H9 (cell line): ENCODE data around the gene SRRM2. TPM values are rescaled to one million over a fixed set of nuclear protein-coding genes. Genes with fewer than 3 reads are reported as not detected.

Source experiments
- DNase-seq: peaks from one replicate; pipeline ENCODE4 v3.0.0-alpha.2; 2017
- H2AFZ ChIP-seq: one replicate; pipeline ENCODE4 v1.6.1; 2013; ENCODE audit warnings: mild to moderate bottlenecking, low read length, control low read depth, moderate library complexity
- H2AK5ac ChIP-seq: 2 replicates; pipeline ENCODE4 v1.6.1; 2013; ENCODE audit warnings: low read length, control low read depth, mixed read lengths; ENCODE audit not compliant: insufficient read length
- H2BK120ac ChIP-seq: one replicate; pipeline ENCODE4 v1.6.1; 2013; ENCODE audit warnings: low read depth, mild to moderate bottlenecking, low read length, control low read depth, inconsistent platforms; ENCODE audit not compliant: poor library complexity, severe bottlenecking
- H2BK12ac ChIP-seq: 2 replicates; pipeline ENCODE4 v1.6.1; 2013; ENCODE audit warnings: low read length, control low read depth, mixed read lengths, low read depth; ENCODE audit not compliant: insufficient read length
- H2BK15ac ChIP-seq: 2 replicates; pipeline ENCODE4 v1.6.1; 2013; ENCODE audit warnings: low read depth, low read length, control low read depth
- H2BK20ac ChIP-seq: one replicate; pipeline ENCODE4 v1.6.1; 2013; ENCODE audit warnings: low read depth, mild to moderate bottlenecking, low read length, control low read depth, inconsistent platforms; ENCODE audit not compliant: poor library complexity, severe bottlenecking
- H2BK5ac ChIP-seq: 2 replicates; pipeline ENCODE4 v1.6.1; 2013; ENCODE audit warnings: low read length, control low read depth, mixed read lengths; ENCODE audit not compliant: insufficient read length
- H3K14ac ChIP-seq: 2 replicates; pipeline ENCODE4 v1.6.1; 2013; ENCODE audit warnings: low read length, control low read depth; ENCODE audit not compliant: insufficient read depth
- H3K18ac ChIP-seq: 2 replicates; pipeline ENCODE4 v1.6.1; 2013; ENCODE audit warnings: low read depth, mild to moderate bottlenecking, mixed read lengths, low read length, control low read depth; ENCODE audit not compliant: insufficient read length
- H3K23ac ChIP-seq: 2 replicates; pipeline ENCODE4 v1.6.1; 2013; ENCODE audit warnings: low read length, control low read depth, mixed read lengths, low read depth; ENCODE audit not compliant: insufficient read length
- H3K23me2 ChIP-seq: 2 replicates; pipeline ENCODE4 v1.6.1; 2013; ENCODE audit warnings: low read depth, mild to moderate bottlenecking, mixed read lengths, low read length, control low read depth; ENCODE audit not compliant: insufficient read length, poor library complexity, severe bottlenecking
- H3K27ac ChIP-seq: 2 replicates; pipeline ENCODE4 v1.5.1; 2013; ENCODE audit warnings: low read length, control low read depth, mixed read lengths, low read depth; ENCODE audit not compliant: insufficient read length
- H3K27me3 ChIP-seq: 2 replicates; pipeline ENCODE4 v1.6.1; 2013; ENCODE audit warnings: low read length, control low read depth, inconsistent platforms; ENCODE audit not compliant: insufficient read depth
- H3K4ac ChIP-seq: 2 replicates; pipeline ENCODE4 v1.6.1; 2013; ENCODE audit warnings: low read depth, mild to moderate bottlenecking, control low read depth, inconsistent platforms, low read length, moderate library complexity
- H3K4me1 ChIP-seq: 2 replicates; pipeline ENCODE4 v1.6.1; 2013; ENCODE audit warnings: low read length, control low read depth, inconsistent platforms; ENCODE audit not compliant: insufficient read depth
- H3K4me2 ChIP-seq: 2 replicates; pipeline ENCODE4 v1.6.1; 2013; ENCODE audit warnings: low read length, control low read depth, mixed read lengths; ENCODE audit not compliant: insufficient read length, insufficient read depth
- H3K56ac ChIP-seq: 2 replicates; pipeline ENCODE4 v1.6.1; 2013; ENCODE audit warnings: low read depth, mild to moderate bottlenecking, mixed read lengths, low read length, control low read depth; ENCODE audit not compliant: insufficient read length
- H3K79me1 ChIP-seq: 2 replicates; pipeline ENCODE4 v1.6.1; 2013; ENCODE audit warnings: low read depth, mild to moderate bottlenecking, moderate library complexity, low read length, control low read depth, inconsistent platforms; ENCODE audit not compliant: insufficient read depth, poor library complexity, severe bottlenecking
- H3K79me2 ChIP-seq: 2 replicates; pipeline ENCODE4 v1.6.1; 2013; ENCODE audit warnings: low read length, control low read depth, inconsistent platforms; ENCODE audit not compliant: insufficient read depth
- H3K9ac ChIP-seq: 2 replicates; pipeline ENCODE4 v1.6.1; 2013; ENCODE audit warnings: low read length, control low read depth, mixed read lengths; ENCODE audit not compliant: insufficient read length; ENCODE audit errors: extremely low read depth
- H3K9me3 ChIP-seq: one replicate; pipeline ENCODE4 v1.6.1; 2013; ENCODE audit warnings: low read depth, low read length, inconsistent platforms; ENCODE audit not compliant: control insufficient read depth
- H3T11ph ChIP-seq: one replicate; pipeline ENCODE4 v1.6.1; 2013; ENCODE audit warnings: mild to moderate bottlenecking, low read length, control low read depth, inconsistent platforms
- H4K20me1 ChIP-seq: one replicate; pipeline ENCODE4 v1.6.1; 2013; ENCODE audit not compliant: control insufficient read depth, insufficient read length, insufficient read depth
- H4K5ac ChIP-seq: 2 replicates; pipeline ENCODE4 v1.6.1; 2013; ENCODE audit warnings: low read depth, mild to moderate bottlenecking, mixed read lengths, low read length, control low read depth; ENCODE audit not compliant: insufficient read length
- H4K8ac ChIP-seq: replicated peaks from 2 replicates; pipeline ENCODE4 v1.6.1; 2013; ENCODE audit warnings: low read length, control low read depth, mixed read lengths, low read depth; ENCODE audit not compliant: insufficient read length
- H4K91ac ChIP-seq: 2 replicates; pipeline ENCODE4 v1.6.1; 2013; ENCODE audit warnings: low read depth, mild to moderate bottlenecking, moderate library complexity, mixed read lengths, low read length, control low read depth; ENCODE audit not compliant: insufficient read length
- H3K27ac Mint-ChIP-seq, 3 experiments: 2 replicates in 2 of 3; 3 replicates in 1 of 3; pipeline ENCODE4 v1.8.0; 2020 to 2021; ENCODE audit warnings: mixed read lengths in 3 of 3, mild to moderate bottlenecking in 1 of 3, moderate library complexity in 1 of 3
- H3K27me3 Mint-ChIP-seq: 2 replicates; pipeline ENCODE4 v1.8.0; 2021; ENCODE audit warnings: low read depth, mild to moderate bottlenecking, moderate library complexity, mixed read lengths
- H3K36me3 Mint-ChIP-seq, 3 experiments: 2 replicates in 2 of 3; 3 replicates in 1 of 3; pipeline ENCODE4 v1.8.0; 2020 to 2021; ENCODE audit warnings: low read depth in 3 of 3, mixed read lengths in 3 of 3; ENCODE audit not compliant: insufficient read depth in 1 of 3
- H3K4me1 Mint-ChIP-seq, 2 experiments: 2 replicates each; pipeline ENCODE4 v1.8.0; 2020; ENCODE audit warnings: mixed read lengths in 2 of 2
- H3K4me3 Mint-ChIP-seq, 2 experiments: 2 replicates in 1 of 2; 3 replicates in 1 of 2; pipeline ENCODE4 v1.8.0; 2020 to 2021; ENCODE audit warnings: mild to moderate bottlenecking in 2 of 2, mixed read lengths in 2 of 2, moderate library complexity in 1 of 2
- H3K9me3 Mint-ChIP-seq, 2 experiments: 2 replicates in 1 of 2; 3 replicates in 1 of 2; pipeline ENCODE4 v1.8.0; 2020; ENCODE audit warnings: mild to moderate bottlenecking in 2 of 2, mixed read lengths in 2 of 2, moderate library complexity in 1 of 2
- WGBS: extraction: QIAGEN DNeasy Blood & Tissue Kit; methylation state at CpG from one replicate; pipeline ENCODE4 v1.1.7; 2013; ENCODE audit warnings: missing lambda C conversion rate, low lambda C conversion rate, mixed read lengths; ENCODE audit not compliant: insufficient read length; ENCODE audit errors: extremely low coverage; 5-methylcytosine and 5-hydroxymethylcytosine counted together
- total RNA-seq: library from RNA; stranded (reverse); gene quantifications from 2 replicates; pipeline ENCODE4 v1.2.1, GENCODE V29; 2021
- TF ChIP-seq, protein P1 (sequence below): fragments of 200-600 bp; sonication (generic); conservative IDR thresholded peaks from 3 replicates; pipeline ENCODE4 v1.8.0; 2021; ENCODE audit warnings: antibody characterized with exemption, mild to moderate bottlenecking

SRRM2 gene
- total RNA-seq, 1 experiment from 2014 or later, result 694 TPM

DNA sequence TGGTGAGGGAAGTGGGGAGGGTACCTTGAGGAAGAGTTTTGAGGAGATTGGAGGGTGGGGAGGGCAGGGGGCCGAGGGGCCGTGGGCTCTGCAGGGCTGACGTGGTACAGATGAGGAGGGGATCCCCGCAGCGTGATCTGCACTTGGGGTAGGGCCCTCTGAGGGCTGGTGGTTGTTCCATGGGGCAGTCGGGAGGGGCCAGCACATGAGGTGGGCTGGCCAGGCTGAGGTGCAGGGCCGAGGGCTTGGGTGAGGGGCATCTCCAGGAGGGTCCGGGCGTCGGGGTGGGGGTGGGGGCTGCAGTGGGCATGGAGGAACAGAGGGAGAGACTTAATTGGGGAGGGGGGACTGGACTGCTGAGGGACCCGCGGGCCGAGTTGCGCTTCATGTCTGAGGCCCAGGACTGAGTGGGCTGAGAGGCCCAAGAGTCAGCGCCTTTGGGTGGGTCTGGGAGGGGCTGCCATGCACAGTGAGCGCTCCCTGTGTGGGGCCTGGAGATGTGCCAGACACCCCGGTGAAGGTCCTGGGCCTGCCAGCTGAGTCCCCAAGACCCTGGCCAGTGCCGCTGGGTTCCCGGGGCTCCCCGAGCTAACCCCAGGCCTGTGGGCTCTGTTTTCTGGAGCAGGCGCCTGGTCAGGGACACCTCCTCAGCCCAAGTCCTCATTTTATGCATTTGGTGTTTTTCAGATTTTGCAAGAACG is 45.7 kb upstream of the SRRM2 start:
- no peak overlapping the region for H3K27ac ChIP-seq
- H4K5ac ChIP-seq, result no peak overlapping the region
- H2BK12ac ChIP-seq, result no peak overlapping the region
- no CpG with 5 or more reads among the region's 22 CpGs for WGBS
- H3K9me3 ChIP-seq, result no peaks in the 10 kb centered on the region
- no peaks in the 10 kb centered on the region for H3K4me1 ChIP-seq
- no peak overlapping the region for H3K4ac ChIP-seq
- H4K91ac ChIP-seq, result no peak overlapping the region
- H3K79me1 ChIP-seq, result no peaks in the 10 kb centered on the region
- H2AFZ ChIP-seq, result no peak overlapping the region
- H3K9me3 Mint-ChIP-seq, result no peaks in the 10 kb centered on the region
- H3K27me3 ChIP-seq, result no peaks in the 10 kb centered on the region
- DNase-seq, result no peak
- TF ChIP-seq, protein P1, sequence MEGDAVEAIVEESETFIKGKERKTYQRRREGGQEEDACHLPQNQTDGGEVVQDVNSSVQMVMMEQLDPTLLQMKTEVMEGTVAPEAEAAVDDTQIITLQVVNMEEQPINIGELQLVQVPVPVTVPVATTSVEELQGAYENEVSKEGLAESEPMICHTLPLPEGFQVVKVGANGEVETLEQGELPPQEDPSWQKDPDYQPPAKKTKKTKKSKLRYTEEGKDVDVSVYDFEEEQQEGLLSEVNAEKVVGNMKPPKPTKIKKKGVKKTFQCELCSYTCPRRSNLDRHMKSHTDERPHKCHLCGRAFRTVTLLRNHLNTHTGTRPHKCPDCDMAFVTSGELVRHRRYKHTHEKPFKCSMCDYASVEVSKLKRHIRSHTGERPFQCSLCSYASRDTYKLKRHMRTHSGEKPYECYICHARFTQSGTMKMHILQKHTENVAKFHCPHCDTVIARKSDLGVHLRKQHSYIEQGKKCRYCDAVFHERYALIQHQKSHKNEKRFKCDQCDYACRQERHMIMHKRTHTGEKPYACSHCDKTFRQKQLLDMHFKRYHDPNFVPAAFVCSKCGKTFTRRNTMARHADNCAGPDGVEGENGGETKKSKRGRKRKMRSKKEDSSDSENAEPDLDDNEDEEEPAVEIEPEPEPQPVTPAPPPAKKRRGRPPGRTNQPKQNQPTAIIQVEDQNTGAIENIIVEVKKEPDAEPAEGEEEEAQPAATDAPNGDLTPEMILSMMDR, result no peak
- no peak overlapping the region for H3K14ac ChIP-seq
- no peaks in the 10 kb centered on the region for H3K4me1 Mint-ChIP-seq
- no peak overlapping the region for H2BK5ac ChIP-seq
- H3K27me3 Mint-ChIP-seq, result no peaks in the 10 kb centered on the region
- no peaks in the 10 kb centered on the region for H3K23me2 ChIP-seq
- no peak overlapping the region for H2BK20ac ChIP-seq
- H3K56ac ChIP-seq, result no peak overlapping the region
- no peaks in the 10 kb centered on the region for H3K79me2 ChIP-seq
- H2BK15ac ChIP-seq, result no peak overlapping the region
- no peak overlapping the region for H2BK120ac ChIP-seq
- no peak overlapping the region for H3K4me3 Mint-ChIP-seq
- no peaks in the 10 kb centered on the region for H4K20me1 ChIP-seq
- H3K9ac ChIP-seq, result no peak overlapping the region
- H3K4me2 ChIP-seq, result no peak overlapping the region
- no peak overlapping the region for H3K27ac Mint-ChIP-seq
- H3T11ph ChIP-seq, result no peak overlapping the region
- no peak overlapping the region for H4K8ac ChIP-seq
- peaks cover 0 to 20% (median 16%) of the 10 kb centered on the region in 3 experiments; a peak in 5 of 7 replicates for H3K36me3 Mint-ChIP-seq
- H3K18ac ChIP-seq, result no peak overlapping the region
- H3K23ac ChIP-seq, result no peak overlapping the region
- no peak overlapping the region for H2AK5ac ChIP-seq
